GM12873 (cell line): ENCODE data around the gene TBC1D22A.

Source experiments
- CTCF ChIP-seq: IDR thresholded peaks from 2 replicates; pipeline ENCODE4 v1.5.1; 2012; ENCODE audit warnings: low read depth, mild to moderate bottlenecking, moderate library complexity, low read length, control low read depth; ENCODE audit not compliant: insufficient read depth; ENCODE audit errors: missing control alignments

The TBC1D22A gene

GRCh38 chr22:46923394-46923793 is 160.9 kb downstream of the TBC1D22A start:
- no peak for TF ChIP-seq CTCF

- no peak for TF ChIP-seq CTCF
These were observed 163.4 kb downstream of the TBC1D22A start for GRCh38 chr22:46925818-46926217.

GRCh38 chr22:46929046-46929709 is 166.7 kb downstream of the TBC1D22A start:
- TF ChIP-seq CTCF = no peak

GRCh38 chr22:46929710-46930204 is 167.3 kb downstream of the TBC1D22A start:
- no peak for TF ChIP-seq CTCF

GRCh38 chr22:46931414-46931813 is 169.0 kb downstream of the TBC1D22A start:
- no peak for TF ChIP-seq CTCF

GRCh38 chr22:46931881-46932280 is 169.4 kb downstream of the TBC1D22A start:
- TF ChIP-seq CTCF = no peak

- no peak for TF ChIP-seq CTCF
These were observed 170.8 kb downstream of the TBC1D22A start for GRCh38 chr22:46933040-46933930.
